ENCODE results near the gene MUC6.
A peak's percentile ranks its signal among the peaks of the same experiment; 100 is the strongest.

Gene MUC6

DNA sequence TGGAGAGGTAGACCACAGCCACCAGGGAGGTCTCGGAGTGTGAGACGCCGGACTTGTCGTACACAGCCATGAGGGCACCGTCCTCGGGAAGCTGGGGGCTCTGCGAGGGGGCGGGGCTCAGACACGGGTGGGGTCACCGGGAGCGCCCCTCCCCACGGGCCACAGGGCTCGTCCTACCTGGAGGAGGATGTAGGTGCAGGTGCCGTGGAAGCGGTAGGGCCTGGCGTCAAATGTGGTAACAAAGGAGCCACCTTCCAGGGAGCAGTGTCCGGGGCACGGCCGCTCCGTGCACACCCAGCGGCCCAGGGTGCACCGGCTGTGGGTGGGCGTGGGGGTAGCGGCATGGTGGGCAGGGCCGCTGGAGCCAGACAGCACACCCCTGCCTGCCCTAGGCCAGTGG, 7.5 kb downstream of the MUC6 start:
- POLR2A ChIA-PET = no interaction called here
- Histone ChIP-seq H3K9me3 (ENCODE audit: control insufficient read depth, insufficient read depth, low read depth, low read length) (no peaks in the 10 kb centered on the region), H3K4me1 (ENCODE audit: control insufficient read depth, insufficient read depth, low read length) (no peaks in the 10 kb centered on the region), H3K36me3 (ENCODE audit: control insufficient read depth in 2 of 2, insufficient read depth in 1 of 2, low read length in 2 of 2) (no peaks in the 10 kb centered on the region), H3K27ac (ENCODE audit: extremely low read depth, low read depth, low read length) (no peak overlapping the region), H3K4me3 (ENCODE audit: low read depth, low read length) (no peak overlapping the region)
- CTCF ChIA-PET = interaction anchor here (0.6 kb wide), 2 partner anchors 23 to 40 kb away, joined by 3 read pairs; no protein-coding TSS in a partner anchor
- TF ChIP-seq HOXC10 (CRISPR knock-in tag; IDR thresholded peaks at IDR 0.05) = no peak
- 0 out of 2 replicates have a peak, but pooled peaks have one; percentile 11 for TF ChIP-seq EGR2 (tag by site-specific recombination; IDR thresholded peaks at IDR 0.05; ENCODE audit: low read depth)
- TF ChIP-seq, protein P1, sequence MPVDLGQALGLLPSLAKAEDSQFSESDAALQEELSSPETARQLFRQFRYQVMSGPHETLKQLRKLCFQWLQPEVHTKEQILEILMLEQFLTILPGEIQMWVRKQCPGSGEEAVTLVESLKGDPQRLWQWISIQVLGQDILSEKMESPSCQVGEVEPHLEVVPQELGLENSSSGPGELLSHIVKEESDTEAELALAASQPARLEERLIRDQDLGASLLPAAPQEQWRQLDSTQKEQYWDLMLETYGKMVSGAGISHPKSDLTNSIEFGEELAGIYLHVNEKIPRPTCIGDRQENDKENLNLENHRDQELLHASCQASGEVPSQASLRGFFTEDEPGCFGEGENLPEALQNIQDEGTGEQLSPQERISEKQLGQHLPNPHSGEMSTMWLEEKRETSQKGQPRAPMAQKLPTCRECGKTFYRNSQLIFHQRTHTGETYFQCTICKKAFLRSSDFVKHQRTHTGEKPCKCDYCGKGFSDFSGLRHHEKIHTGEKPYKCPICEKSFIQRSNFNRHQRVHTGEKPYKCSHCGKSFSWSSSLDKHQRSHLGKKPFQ (tag by site-specific recombination; IDR thresholded peaks at IDR 0.05) = no peak
- TF ChIP-seq ZNF791 (tag by site-specific recombination; IDR thresholded peaks at IDR 0.05) = no peak
- TF ChIP-seq ZNF274 (IDR thresholded peaks at IDR 0.05; ENCODE audit: low read length) = no peak
- TF ChIP-seq ZNF274 (tag by site-specific recombination; IDR thresholded peaks at IDR 0.05; ENCODE audit: borderline replicate concordance) = no peak
- TF ChIP-seq, protein P2, sequence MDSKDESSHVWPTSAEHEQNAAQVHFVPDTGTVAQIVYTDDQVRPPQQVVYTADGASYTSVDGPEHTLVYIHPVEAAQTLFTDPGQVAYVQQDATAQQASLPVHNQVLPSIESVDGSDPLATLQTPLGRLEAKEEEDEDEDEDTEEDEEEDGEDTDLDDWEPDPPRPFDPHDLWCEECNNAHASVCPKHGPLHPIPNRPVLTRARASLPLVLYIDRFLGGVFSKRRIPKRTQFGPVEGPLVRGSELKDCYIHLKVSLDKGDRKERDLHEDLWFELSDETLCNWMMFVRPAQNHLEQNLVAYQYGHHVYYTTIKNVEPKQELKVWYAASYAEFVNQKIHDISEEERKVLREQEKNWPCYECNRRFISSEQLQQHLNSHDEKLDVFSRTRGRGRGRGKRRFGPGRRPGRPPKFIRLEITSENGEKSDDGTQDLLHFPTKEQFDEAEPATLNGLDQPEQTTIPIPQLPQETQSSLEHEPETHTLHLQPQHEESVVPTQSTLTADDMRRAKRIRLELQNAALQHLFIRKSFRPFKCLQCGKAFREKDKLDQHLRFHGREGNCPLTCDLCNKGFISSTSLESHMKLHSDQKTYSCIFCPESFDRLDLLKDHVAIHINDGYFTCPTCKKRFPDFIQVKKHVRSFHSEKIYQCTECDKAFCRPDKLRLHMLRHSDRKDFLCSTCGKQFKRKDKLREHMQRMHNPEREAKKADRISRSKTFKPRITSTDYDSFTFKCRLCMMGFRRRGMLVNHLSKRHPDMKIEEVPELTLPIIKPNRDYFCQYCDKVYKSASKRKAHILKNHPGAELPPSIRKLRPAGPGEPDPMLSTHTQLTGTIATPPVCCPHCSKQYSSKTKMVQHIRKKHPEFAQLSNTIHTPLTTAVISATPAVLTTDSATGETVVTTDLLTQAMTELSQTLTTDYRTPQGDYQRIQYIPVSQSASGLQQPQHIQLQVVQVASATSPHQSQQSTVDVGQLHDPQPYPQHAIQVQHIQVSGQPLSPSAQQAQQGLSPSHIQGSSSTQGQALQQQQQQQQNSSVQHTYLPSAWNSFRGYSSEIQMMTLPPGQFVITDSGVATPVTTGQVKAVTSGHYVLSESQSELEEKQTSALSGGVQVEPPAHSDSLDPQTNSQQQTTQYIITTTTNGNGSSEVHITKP (tag by site-specific recombination; IDR thresholded peaks at IDR 0.05) = no peak
- no peak for TF ChIP-seq ZFP37 (tag by site-specific recombination; IDR thresholded peaks at IDR 0.05)

DNA sequence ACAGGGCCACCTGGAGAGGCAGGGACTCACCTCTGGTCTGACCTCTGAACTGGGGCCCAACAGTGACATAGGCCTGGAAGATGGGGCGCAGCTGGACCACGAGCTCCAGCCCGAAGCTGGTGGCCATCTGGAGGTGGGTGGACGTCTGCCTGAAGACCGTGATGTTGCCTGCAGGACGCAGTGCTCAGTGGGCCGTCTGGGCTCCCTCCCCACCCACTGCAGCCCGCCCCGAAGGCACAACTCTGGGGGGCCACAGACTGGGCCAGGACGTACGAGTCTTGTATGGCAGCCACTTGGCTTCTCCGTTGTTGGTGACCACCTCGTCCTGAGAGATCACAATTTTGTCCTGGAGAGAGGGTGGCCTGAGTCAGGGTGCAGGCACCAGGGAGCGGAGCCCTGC, 7.9 kb downstream of the MUC6 start:
- ChIA-PET CTCF (interaction anchor here (0.6 kb wide), 1 partner anchor 12 kb away, joined by 4 read pairs; no protein-coding TSS in a partner anchor), POLR2A (no interaction called here)
- no peak overlapping the region for H3K27ac ChIP-seq (ENCODE audit: extremely low read depth, low read depth, low read length)
- no peak overlapping the region for H3K4me3 ChIP-seq (ENCODE audit: low read depth, low read length)
- no peaks in the 10 kb centered on the region for H3K9me3 ChIP-seq (ENCODE audit: control insufficient read depth, insufficient read depth, low read depth, low read length)
- no peaks in the 10 kb centered on the region for H3K36me3 ChIP-seq (ENCODE audit: control insufficient read depth in 2 of 2, insufficient read depth in 1 of 2, low read length in 2 of 2)
- TF ChIP-seq ZNF558 (tag by site-specific recombination; IDR thresholded peaks at IDR 0.05) (no peak), ZNF677 (tag by site-specific recombination; IDR thresholded peaks at IDR 0.05) (no peak), MZF1 (tag by site-specific recombination; IDR thresholded peaks at IDR 0.05; ENCODE audit: borderline replicate concordance) (no peak), ZFP69B (tag by site-specific recombination; IDR thresholded peaks at IDR 0.05) (no peak), ZNF274 (IDR thresholded peaks at IDR 0.05; ENCODE audit: low read length) (no peak), ZNF274 (tag by site-specific recombination; IDR thresholded peaks at IDR 0.05; ENCODE audit: borderline replicate concordance) (no peak), ZNF324 (tag by site-specific recombination; IDR thresholded peaks at IDR 0.05) (no peak), WT1 (tag by site-specific recombination; IDR thresholded peaks at IDR 0.05) (no peak), BCL11B (tag by site-specific recombination; IDR thresholded peaks at IDR 0.05; ENCODE audit: low read depth) (no peak), ZNF140 (tag by site-specific recombination; IDR thresholded peaks at IDR 0.05) (no peak), YY1 (tag by site-specific recombination; IDR thresholded peaks at IDR 0.05) (no peak), KLF9 (tag by site-specific recombination; IDR thresholded peaks at IDR 0.05; ENCODE audit: low read depth) (no peak), ZNF175 (tag by site-specific recombination; IDR thresholded peaks at IDR 0.05) (no peak)
- TF ChIP-seq, protein P3, sequence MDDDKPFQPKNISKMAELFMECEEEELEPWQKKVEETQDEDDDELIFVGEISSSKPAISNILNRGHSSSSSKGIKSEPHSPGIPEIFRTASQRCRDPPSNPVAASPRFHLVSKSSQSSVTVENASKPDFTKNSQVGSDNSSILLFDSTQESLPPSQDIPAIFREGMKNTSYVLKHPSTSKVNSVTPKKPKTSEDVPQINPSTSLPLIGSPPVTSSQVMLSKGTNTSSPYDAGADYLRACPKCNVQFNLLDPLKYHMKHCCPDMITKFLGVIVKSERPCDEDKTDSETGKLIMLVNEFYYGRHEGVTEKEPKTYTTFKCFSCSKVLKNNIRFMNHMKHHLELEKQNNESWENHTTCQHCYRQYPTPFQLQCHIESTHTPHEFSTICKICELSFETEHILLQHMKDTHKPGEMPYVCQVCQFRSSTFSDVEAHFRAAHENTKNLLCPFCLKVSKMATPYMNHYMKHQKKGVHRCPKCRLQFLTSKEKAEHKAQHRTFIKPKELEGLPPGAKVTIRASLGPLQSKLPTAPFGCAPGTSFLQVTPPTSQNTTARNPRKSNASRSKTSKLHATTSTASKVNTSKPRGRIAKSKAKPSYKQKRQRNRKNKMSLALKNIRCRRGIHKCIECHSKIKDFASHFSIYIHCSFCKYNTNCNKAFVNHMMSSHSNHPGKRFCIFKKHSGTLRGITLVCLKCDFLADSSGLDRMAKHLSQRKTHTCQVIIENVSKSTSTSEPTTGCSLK (tag by site-specific recombination; IDR thresholded peaks at IDR 0.05) = no peak
- TF ChIP-seq, protein P4, sequence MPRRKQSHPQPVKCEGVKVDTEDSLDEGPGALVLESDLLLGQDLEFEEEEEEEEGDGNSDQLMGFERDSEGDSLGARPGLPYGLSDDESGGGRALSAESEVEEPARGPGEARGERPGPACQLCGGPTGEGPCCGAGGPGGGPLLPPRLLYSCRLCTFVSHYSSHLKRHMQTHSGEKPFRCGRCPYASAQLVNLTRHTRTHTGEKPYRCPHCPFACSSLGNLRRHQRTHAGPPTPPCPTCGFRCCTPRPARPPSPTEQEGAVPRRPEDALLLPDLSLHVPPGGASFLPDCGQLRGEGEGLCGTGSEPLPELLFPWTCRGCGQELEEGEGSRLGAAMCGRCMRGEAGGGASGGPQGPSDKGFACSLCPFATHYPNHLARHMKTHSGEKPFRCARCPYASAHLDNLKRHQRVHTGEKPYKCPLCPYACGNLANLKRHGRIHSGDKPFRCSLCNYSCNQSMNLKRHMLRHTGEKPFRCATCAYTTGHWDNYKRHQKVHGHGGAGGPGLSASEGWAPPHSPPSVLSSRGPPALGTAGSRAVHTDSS (tag by site-specific recombination; IDR thresholded peaks at IDR 0.05) = no peak
- TF ChIP-seq, protein P5, sequence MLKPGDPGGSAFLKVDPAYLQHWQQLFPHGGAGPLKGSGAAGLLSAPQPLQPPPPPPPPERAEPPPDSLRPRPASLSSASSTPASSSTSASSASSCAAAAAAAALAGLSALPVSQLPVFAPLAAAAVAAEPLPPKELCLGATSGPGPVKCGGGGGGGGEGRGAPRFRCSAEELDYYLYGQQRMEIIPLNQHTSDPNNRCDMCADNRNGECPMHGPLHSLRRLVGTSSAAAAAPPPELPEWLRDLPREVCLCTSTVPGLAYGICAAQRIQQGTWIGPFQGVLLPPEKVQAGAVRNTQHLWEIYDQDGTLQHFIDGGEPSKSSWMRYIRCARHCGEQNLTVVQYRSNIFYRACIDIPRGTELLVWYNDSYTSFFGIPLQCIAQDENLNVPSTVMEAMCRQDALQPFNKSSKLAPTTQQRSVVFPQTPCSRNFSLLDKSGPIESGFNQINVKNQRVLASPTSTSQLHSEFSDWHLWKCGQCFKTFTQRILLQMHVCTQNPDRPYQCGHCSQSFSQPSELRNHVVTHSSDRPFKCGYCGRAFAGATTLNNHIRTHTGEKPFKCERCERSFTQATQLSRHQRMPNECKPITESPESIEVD (tag by site-specific recombination; IDR thresholded peaks at IDR 0.05) = no peak
- TF ChIP-seq, protein P6, sequence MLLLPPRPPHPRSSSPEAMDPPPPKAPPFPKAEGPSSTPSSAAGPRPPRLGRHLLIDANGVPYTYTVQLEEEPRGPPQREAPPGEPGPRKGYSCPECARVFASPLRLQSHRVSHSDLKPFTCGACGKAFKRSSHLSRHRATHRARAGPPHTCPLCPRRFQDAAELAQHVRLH (tag by site-specific recombination; IDR thresholded peaks at IDR 0.05) = no peak
- no peaks in the 10 kb centered on the region for H3K4me1 ChIP-seq (ENCODE audit: control insufficient read depth, insufficient read depth, low read length)
